ENCODE measurements around the gene GRIK1. TPM values are rescaled to one million over a fixed set of nuclear protein-coding genes. Genes with fewer than 3 reads are reported as not detected.
A peak's percentile ranks its signal among the peaks of the same experiment; 100 is the strongest.

Gene GRIK1
- total RNA-seq, 1 donor from 2014 or later, result not detected

- no peak overlapping the region for H3K4me3 ChIP-seq (ENCODE audit: low read depth, low read length)
- no peak for DNase-seq (ENCODE audit: low read depth)
- no peak for TF ChIP-seq CTCF (conservative IDR thresholded peaks at IDR 0.05; ENCODE audit: low read depth, low read length)
These were observed 432.8 kb downstream of the GRIK1 start for GRCh38 chr21:29506947-29507346.

- no peak overlapping the region for H3K4me3 ChIP-seq (ENCODE audit: low read depth, low read length)
- TF ChIP-seq CTCF (conservative IDR thresholded peaks at IDR 0.05; ENCODE audit: low read depth, low read length), result no peak
- DNase-seq (ENCODE audit: low read depth), result no peak
These were observed 433.6 kb downstream of the GRIK1 start for GRCh38 chr21:29506214-29506613.

- DNase-seq (ENCODE audit: low read depth), result peak; percentile 78
- H3K4me3 ChIP-seq (ENCODE audit: low read depth, low read length), result no peak overlapping the region
- TF ChIP-seq CTCF (conservative IDR thresholded peaks at IDR 0.05; ENCODE audit: low read depth, low read length), result peak; percentile 8
These were observed 435.0 kb downstream of the GRIK1 start for GRCh38 chr21:29504751-29505321.

- no peak for DNase-seq (ENCODE audit: low read depth)
- H3K4me3 ChIP-seq (ENCODE audit: low read depth, low read length), result no peak overlapping the region
- no peak for TF ChIP-seq CTCF (conservative IDR thresholded peaks at IDR 0.05; ENCODE audit: low read depth, low read length)
These were observed 438.3 kb downstream of the GRIK1 start for GRCh38 chr21:29501451-29501850.

- no peak for DNase-seq (ENCODE audit: low read depth)
- peak; percentile 64 for TF ChIP-seq CTCF (conservative IDR thresholded peaks at IDR 0.05; ENCODE audit: low read depth, low read length)
- no peak overlapping the region for H3K4me3 ChIP-seq (ENCODE audit: low read depth, low read length)
These were observed 440.0 kb downstream of the GRIK1 start for GRCh38 chr21:29499734-29500343.

GRCh38 chr21:29499229-29499628, 440.6 kb downstream of the GRIK1 start:
- DNase-seq (ENCODE audit: low read depth), result no peak
- no peak overlapping the region for H3K4me3 ChIP-seq (ENCODE audit: low read depth, low read length)
- no peak for TF ChIP-seq CTCF (conservative IDR thresholded peaks at IDR 0.05; ENCODE audit: low read depth, low read length)

GRCh38 chr21:29496337-29496736, 443.5 kb downstream of the GRIK1 start:
- H3K4me3 ChIP-seq (ENCODE audit: low read depth, low read length), result no peak overlapping the region
- no peak for TF ChIP-seq CTCF (conservative IDR thresholded peaks at IDR 0.05; ENCODE audit: low read depth, low read length)
- DNase-seq (ENCODE audit: low read depth), result no peak

All from epithelial cell of proximal tubule (primary cell).